ENCODE results near the gene SLC35F3. TPM values are rescaled to one million over a fixed set of nuclear protein-coding genes. Genes with fewer than 3 reads are reported as not detected.
A peak's percentile ranks its signal among the peaks of the same experiment; 100 is the strongest.

Gene SLC35F3
- polyA plus RNA-seq, 4 donors: 0.07 to 0.46 TPM; not detected in 2

- WGBS, 3 donors: 69 to 81% (median 74%) methylated on average over 6 of the region's 6 CpGs
- peaks cover 0 to 1% (median 0%) of the 10 kb centered on the region in 3 donors for H3K4me1 ChIP-seq (ENCODE audit: control insufficient read depth in 3 of 3, insufficient read depth in 2 of 3, low read depth in 1 of 3, low read length in 2 of 3)
- DNase-seq: no peak
- H3K27me3 ChIP-seq (ENCODE audit: control insufficient read depth in 3 of 3, insufficient read depth in 3 of 3, low read length in 3 of 3): peaks cover 0 to 2% (median 2%) of the 10 kb centered on the region in 3 donors
- FAIRE-seq: no peak
- H3K27ac ChIP-seq (ENCODE audit: low read depth in 1 of 3, low read length in 2 of 3): no peak overlapping the region
- H3K4me3 ChIP-seq (ENCODE audit: low read depth in 1 of 3, low read length in 3 of 3): no peak overlapping the region
- H3K36me3 ChIP-seq (ENCODE audit: control insufficient read depth in 3 of 3, insufficient read depth in 2 of 3, low read depth in 1 of 3, low read length in 3 of 3): no peaks in the 10 kb centered on the region
- H3K9me3 ChIP-seq (ENCODE audit: control insufficient read depth in 2 of 2, insufficient read depth in 1 of 2, low read depth in 1 of 2, low read length in 1 of 2): no peaks in the 10 kb centered on the region
These were observed 412.5 kb downstream of the SLC35F3 start for GRCh38 chr1:234316937-234317336.

GRCh38 chr1:234320069-234320468 lies 415.6 kb downstream of the SLC35F3 start:
- FAIRE-seq (no peak), DNase-seq (no peak)
- peaks cover 0 to 1% (median 0%) of the 10 kb centered on the region in 3 donors for H3K4me1 ChIP-seq (ENCODE audit: control insufficient read depth in 3 of 3, insufficient read depth in 2 of 3, low read depth in 1 of 3, low read length in 2 of 3)
- WGBS, 3 donors: 60 to 80% (median 72%) methylated on average over 5 of the region's 5 CpGs
- no peaks in the 10 kb centered on the region for H3K9me3 ChIP-seq (ENCODE audit: control insufficient read depth in 2 of 2, insufficient read depth in 1 of 2, low read depth in 1 of 2, low read length in 1 of 2)
- no peak overlapping the region for H3K27ac ChIP-seq (ENCODE audit: low read depth in 1 of 3, low read length in 2 of 3)
- peaks cover 0 to 10% (median 6%) of the 10 kb centered on the region in 3 donors for H3K27me3 ChIP-seq (ENCODE audit: control insufficient read depth in 3 of 3, insufficient read depth in 3 of 3, low read length in 3 of 3)
- no peak overlapping the region for H3K4me3 ChIP-seq (ENCODE audit: low read depth in 1 of 3, low read length in 3 of 3)
- no peaks in the 10 kb centered on the region for H3K36me3 ChIP-seq (ENCODE audit: control insufficient read depth in 3 of 3, insufficient read depth in 2 of 3, low read depth in 1 of 3, low read length in 3 of 3)

- Histone ChIP-seq H3K27ac (ENCODE audit: low read depth in 1 of 3, low read length in 2 of 3) (no peak overlapping the region), H3K36me3 (ENCODE audit: control insufficient read depth in 3 of 3, insufficient read depth in 2 of 3, low read depth in 1 of 3, low read length in 3 of 3) (no peaks in the 10 kb centered on the region), H3K4me3 (ENCODE audit: low read depth in 1 of 3, low read length in 3 of 3) (no peak overlapping the region), H3K9me3 (ENCODE audit: control insufficient read depth in 2 of 2, insufficient read depth in 1 of 2, low read depth in 1 of 2, low read length in 1 of 2) (no peaks in the 10 kb centered on the region), H3K27me3 (ENCODE audit: control insufficient read depth in 3 of 3, insufficient read depth in 3 of 3, low read length in 3 of 3) (peaks cover 0 to 14% (median 6%) of the 10 kb centered on the region in 3 donors), H3K4me1 (ENCODE audit: control insufficient read depth in 3 of 3, insufficient read depth in 2 of 3, low read depth in 1 of 3, low read length in 2 of 3) (peaks cover 0 to 1% (median 0%) of the 10 kb centered on the region in 3 donors)
- DNase-seq (peak; percentile 69 to 73), FAIRE-seq (no peak)
- WGBS, 3 donors: 19 to 54% (median 30%) methylated on average over 8 of the region's 8 CpGs
These were observed 416.1 kb downstream of the SLC35F3 start for GRCh38 chr1:234320549-234320948.

GRCh38 chr1:234321231-234321630 lies 416.8 kb downstream of the SLC35F3 start:
- Histone ChIP-seq H3K36me3 (ENCODE audit: control insufficient read depth in 3 of 3, insufficient read depth in 2 of 3, low read depth in 1 of 3, low read length in 3 of 3) (no peaks in the 10 kb centered on the region), H3K27me3 (ENCODE audit: control insufficient read depth in 3 of 3, insufficient read depth in 3 of 3, low read length in 3 of 3) (peaks cover 0 to 20% (median 6%) of the 10 kb centered on the region in 3 donors), H3K4me3 (ENCODE audit: low read depth in 1 of 3, low read length in 3 of 3) (no peak overlapping the region), H3K27ac (ENCODE audit: low read depth in 1 of 3, low read length in 2 of 3) (no peak overlapping the region), H3K9me3 (ENCODE audit: control insufficient read depth in 2 of 2, insufficient read depth in 1 of 2, low read depth in 1 of 2, low read length in 1 of 2) (no peaks in the 10 kb centered on the region), H3K4me1 (ENCODE audit: control insufficient read depth in 3 of 3, insufficient read depth in 2 of 3, low read depth in 1 of 3, low read length in 2 of 3) (peaks cover 0 to 1% (median 0%) of the 10 kb centered on the region in 3 donors)
- FAIRE-seq (no peak), DNase-seq (no peak)
- WGBS, 3 donors: 65 to 88% (median 76%) methylated on average over 6 of the region's 6 CpGs

GRCh38 chr1:234322097-234322496 lies 417.6 kb downstream of the SLC35F3 start:
- FAIRE-seq (no peak), DNase-seq (no peak)
- no peaks in the 10 kb centered on the region for H3K36me3 ChIP-seq (ENCODE audit: control insufficient read depth in 3 of 3, insufficient read depth in 2 of 3, low read depth in 1 of 3, low read length in 3 of 3)
- no peaks in the 10 kb centered on the region for H3K9me3 ChIP-seq (ENCODE audit: control insufficient read depth in 2 of 2, insufficient read depth in 1 of 2, low read depth in 1 of 2, low read length in 1 of 2)
- H3K4me1 ChIP-seq (ENCODE audit: control insufficient read depth in 3 of 3, insufficient read depth in 2 of 3, low read depth in 1 of 3, low read length in 2 of 3): peaks cover 0 to 2% (median 1%) of the 10 kb centered on the region in 3 donors
- H3K27ac ChIP-seq (ENCODE audit: low read depth in 1 of 3, low read length in 2 of 3): no peak overlapping the region
- no peak overlapping the region for H3K4me3 ChIP-seq (ENCODE audit: low read depth in 1 of 3, low read length in 3 of 3)
- 88 to 92% (median 91%) methylated on average over 3 of the region's 3 CpGs for WGBS, 3 donors
- peaks cover 0 to 21% (median 6%) of the 10 kb centered on the region in 3 donors for H3K27me3 ChIP-seq (ENCODE audit: control insufficient read depth in 3 of 3, insufficient read depth in 3 of 3, low read length in 3 of 3)

GRCh38 chr1:234322979-234323378 lies 418.5 kb downstream of the SLC35F3 start:
- Histone ChIP-seq H3K4me3 (ENCODE audit: low read depth in 1 of 3, low read length in 3 of 3) (no peak overlapping the region), H3K27me3 (ENCODE audit: control insufficient read depth in 3 of 3, insufficient read depth in 3 of 3, low read length in 3 of 3) (peaks cover 0 to 21% (median 6%) of the 10 kb centered on the region in 3 donors), H3K9me3 (ENCODE audit: control insufficient read depth in 2 of 2, insufficient read depth in 1 of 2, low read depth in 1 of 2, low read length in 1 of 2) (no peaks in the 10 kb centered on the region), H3K27ac (ENCODE audit: low read depth in 1 of 3, low read length in 2 of 3) (no peak overlapping the region), H3K4me1 (ENCODE audit: control insufficient read depth in 3 of 3, insufficient read depth in 2 of 3, low read depth in 1 of 3, low read length in 2 of 3) (peaks cover 0 to 2% (median 1%) of the 10 kb centered on the region in 3 donors), H3K36me3 (ENCODE audit: control insufficient read depth in 3 of 3, insufficient read depth in 2 of 3, low read depth in 1 of 3, low read length in 3 of 3) (no peaks in the 10 kb centered on the region)
- WGBS, 3 donors: 32 to 47% (median 42%) methylated on average over 13 of the region's 13 CpGs
- FAIRE-seq (no peak), DNase-seq (peak; percentile 15 to 44)

GRCh38 chr1:234324821-234325220 lies 420.3 kb downstream of the SLC35F3 start:
- FAIRE-seq (no peak), DNase-seq (no peak)
- peaks cover 0 to 21% (median 7%) of the 10 kb centered on the region in 3 donors for H3K27me3 ChIP-seq (ENCODE audit: control insufficient read depth in 3 of 3, insufficient read depth in 3 of 3, low read length in 3 of 3)
- WGBS, 3 donors: 77 to 82% (median 81%) methylated on average over 6 of the region's 6 CpGs
- no peak overlapping the region for H3K27ac ChIP-seq (ENCODE audit: low read depth in 1 of 3, low read length in 2 of 3)
- peaks cover 0 to 2% (median 1%) of the 10 kb centered on the region in 3 donors for H3K4me1 ChIP-seq (ENCODE audit: control insufficient read depth in 3 of 3, insufficient read depth in 2 of 3, low read depth in 1 of 3, low read length in 2 of 3)
- H3K36me3 ChIP-seq (ENCODE audit: control insufficient read depth in 3 of 3, insufficient read depth in 2 of 3, low read depth in 1 of 3, low read length in 3 of 3): no peaks in the 10 kb centered on the region
- H3K9me3 ChIP-seq (ENCODE audit: control insufficient read depth in 2 of 2, insufficient read depth in 1 of 2, low read depth in 1 of 2, low read length in 1 of 2): no peaks in the 10 kb centered on the region
- no peak overlapping the region for H3K4me3 ChIP-seq (ENCODE audit: low read depth in 1 of 3, low read length in 3 of 3)

GRCh38 chr1:234325878-234326496 lies 421.5 kb downstream of the SLC35F3 start:
- H3K27ac ChIP-seq (ENCODE audit: low read depth in 1 of 3, low read length in 2 of 3): no peak overlapping the region
- no peak for FAIRE-seq
- no peak overlapping the region for H3K4me3 ChIP-seq (ENCODE audit: low read depth in 1 of 3, low read length in 3 of 3)
- DNase-seq: no peak
- no peaks in the 10 kb centered on the region for H3K9me3 ChIP-seq (ENCODE audit: control insufficient read depth in 2 of 2, insufficient read depth in 1 of 2, low read depth in 1 of 2, low read length in 1 of 2)
- H3K36me3 ChIP-seq (ENCODE audit: control insufficient read depth in 3 of 3, insufficient read depth in 2 of 3, low read depth in 1 of 3, low read length in 3 of 3): no peaks in the 10 kb centered on the region
- peaks cover 0 to 21% (median 6%) of the 10 kb centered on the region in 3 donors for H3K27me3 ChIP-seq (ENCODE audit: control insufficient read depth in 3 of 3, insufficient read depth in 3 of 3, low read length in 3 of 3)
- H3K4me1 ChIP-seq (ENCODE audit: control insufficient read depth in 3 of 3, insufficient read depth in 2 of 3, low read depth in 1 of 3, low read length in 2 of 3): peaks cover 0 to 2% (median 0%) of the 10 kb centered on the region in 3 donors
- WGBS, 3 donors: 50 to 66% (median 54%) methylated on average over 7 of the region's 7 CpGs
